Esophagus mucosa (tissue), 1 donor: ENCODE measurements around the gene CD52. TPM values are rescaled to one million over a fixed set of nuclear protein-coding genes. Genes with fewer than 3 reads are reported as not detected.
"Not testable (repeated sequence)": the region's sequence is repeated elsewhere in the genome, so short reads cannot be mapped to it uniquely, and the experiment has no call there.

ENCODE experiments used
- ATAC-seq: fragments of 200-7000 bp; cut with Tn5 transposase; one replicate; pipeline ENCODE4 v1.9.1; 2020
- total RNA-seq: library from RNA; stranded (reverse); gene quantifications from one replicate; pipeline ENCODE4 v1.2.4, GENCODE V29; 2023
- donor health status: DM: yes; HTN: yes; CAD: no.

Gene CD52
- total RNA-seq, 1 donor from 2014 or later: 7.5 TPM

DNA sequence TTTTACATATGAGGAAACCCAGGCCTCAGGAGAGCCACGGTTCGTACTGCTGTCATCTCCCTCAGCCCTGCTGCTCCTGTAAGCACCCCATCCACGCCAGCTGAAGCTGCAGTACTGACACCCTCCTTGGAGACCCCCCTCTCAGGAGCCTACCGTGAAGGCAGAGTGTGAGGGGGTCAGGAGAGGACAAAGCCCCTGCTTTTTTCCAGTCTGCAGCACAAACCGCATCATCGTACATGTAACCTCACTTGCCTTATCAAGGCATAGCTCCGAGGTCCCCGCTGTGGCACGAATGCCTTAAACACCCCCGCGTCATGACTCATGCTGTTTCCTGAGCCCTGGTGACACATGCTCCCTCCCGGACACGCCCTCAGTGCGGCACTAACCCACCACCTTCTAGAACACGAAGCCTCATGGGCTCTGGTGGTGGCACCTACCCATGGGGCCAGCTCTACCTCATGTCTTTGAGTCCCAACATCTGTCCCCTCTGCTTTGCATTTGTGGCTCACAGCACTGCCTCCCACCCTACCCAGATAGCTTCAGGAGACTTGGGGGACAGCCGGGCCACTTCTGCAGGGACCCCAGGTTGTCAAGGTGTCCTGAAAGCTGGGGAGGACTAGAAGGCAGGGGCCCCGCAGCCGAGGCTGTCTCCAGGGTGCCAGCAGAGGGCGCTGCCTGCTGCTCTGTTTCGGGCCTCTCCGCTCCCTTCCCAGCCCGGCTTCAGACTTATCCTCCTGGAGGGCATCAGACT, 33.0 kb upstream of the CD52 start:
- peak; percentile 55 for ATAC-seq

DNA sequence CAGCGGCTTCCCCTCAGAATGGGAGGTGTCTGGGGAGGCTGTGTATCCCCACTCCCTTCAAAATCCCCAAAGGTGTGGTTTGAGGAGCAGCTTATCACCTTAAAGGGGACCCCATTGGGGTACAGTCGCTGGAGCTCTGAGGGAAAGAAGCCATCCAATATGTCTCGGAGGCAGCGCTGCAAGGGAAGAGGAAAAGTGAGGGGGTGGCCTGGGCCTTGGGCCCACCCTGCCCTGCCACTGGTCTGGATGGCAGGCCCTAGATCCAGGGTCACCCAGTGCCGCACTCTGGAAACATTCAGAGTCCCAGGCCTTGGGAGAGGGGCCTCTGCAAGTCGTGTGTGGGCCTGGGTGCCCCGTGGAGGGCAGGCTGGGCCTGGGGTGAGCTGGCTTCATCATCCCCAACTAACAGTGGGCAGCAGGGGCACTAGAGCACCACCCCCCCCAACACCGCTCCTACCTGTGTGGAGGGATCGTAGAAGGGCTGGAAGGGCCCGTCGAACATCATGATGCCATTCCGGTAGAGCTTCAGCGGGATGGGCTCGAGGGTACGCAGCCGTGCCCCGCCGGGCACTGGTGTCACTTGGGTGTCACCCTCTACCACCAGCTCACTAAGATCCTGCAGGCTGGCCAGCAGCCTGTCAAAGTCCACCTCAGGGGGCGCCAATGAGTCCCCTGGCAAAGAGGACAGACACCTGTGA, 32.2 kb upstream of the CD52 start:
- no peak for ATAC-seq

DNA sequence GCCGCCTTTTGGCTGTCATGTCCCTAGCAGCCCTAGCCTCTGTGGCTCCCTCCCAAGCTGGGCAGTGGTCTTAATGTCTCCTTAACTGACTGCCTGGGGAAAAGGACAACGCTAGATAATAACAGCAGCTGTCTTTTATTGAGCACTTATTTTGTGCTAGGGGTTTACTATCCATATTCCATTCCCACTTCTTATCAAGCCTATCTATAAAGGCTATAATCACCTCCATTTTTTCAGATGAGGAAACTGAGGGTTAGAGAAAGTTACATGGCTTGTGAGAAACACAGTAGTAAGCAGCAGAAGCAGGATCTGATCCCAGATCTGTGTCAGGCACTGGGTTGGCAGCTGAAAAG, 31.7 kb upstream of the CD52 start:
- ATAC-seq: no peak

DNA sequence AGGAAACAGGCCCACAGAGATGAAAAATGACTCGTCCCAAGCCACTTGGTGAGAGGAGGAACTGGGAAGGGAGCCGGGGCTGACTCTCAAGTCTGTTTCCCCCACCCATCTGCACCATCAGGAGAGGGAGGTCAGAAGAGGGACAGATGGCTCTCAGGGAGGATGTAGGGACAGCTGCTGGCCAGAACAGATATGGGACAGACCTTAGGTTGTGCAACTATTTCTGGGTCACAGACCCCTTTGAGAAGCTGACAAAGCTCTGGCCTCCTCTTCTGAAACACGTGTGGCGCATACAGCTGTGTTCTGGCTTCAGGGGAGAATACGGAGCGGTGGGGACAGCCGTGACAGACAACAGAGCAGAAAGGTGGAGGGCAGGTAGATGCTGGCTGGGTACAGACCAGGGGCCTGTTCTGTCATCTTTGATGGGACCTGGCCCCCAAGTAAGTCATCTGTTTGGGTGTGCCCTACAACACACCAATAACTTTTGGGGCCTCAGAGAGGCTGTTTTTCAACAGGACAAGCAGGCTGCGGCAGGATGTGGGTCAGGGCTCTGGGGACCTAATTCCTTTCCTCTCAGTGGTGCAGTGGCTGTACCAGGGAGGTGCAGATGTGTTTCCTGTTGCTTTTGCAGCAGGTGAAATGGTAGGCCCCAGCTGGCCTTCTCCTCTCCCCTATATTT, 30.6 kb upstream of the CD52 start:
- ATAC-seq: no peak

DNA sequence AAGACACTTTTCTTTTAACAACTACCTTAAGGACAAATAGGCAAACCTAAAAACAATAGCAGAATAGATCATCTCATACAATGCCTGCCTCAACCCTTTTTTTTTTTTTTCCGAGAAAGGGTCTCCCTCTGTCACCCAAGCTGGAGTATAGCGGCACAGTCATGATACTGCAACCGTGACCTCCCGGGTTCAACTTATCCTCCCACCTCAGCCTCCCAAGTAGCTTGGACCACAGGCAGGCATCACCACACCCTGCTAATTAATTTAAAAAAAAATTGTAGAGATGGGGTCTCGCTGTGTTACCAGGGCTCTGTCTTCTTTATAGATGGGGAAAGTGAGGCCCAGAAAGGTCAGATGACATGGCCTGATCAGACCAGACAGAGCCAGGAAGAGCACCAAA, 29.9 kb upstream of the CD52 start:
- no peak for ATAC-seq

DNA sequence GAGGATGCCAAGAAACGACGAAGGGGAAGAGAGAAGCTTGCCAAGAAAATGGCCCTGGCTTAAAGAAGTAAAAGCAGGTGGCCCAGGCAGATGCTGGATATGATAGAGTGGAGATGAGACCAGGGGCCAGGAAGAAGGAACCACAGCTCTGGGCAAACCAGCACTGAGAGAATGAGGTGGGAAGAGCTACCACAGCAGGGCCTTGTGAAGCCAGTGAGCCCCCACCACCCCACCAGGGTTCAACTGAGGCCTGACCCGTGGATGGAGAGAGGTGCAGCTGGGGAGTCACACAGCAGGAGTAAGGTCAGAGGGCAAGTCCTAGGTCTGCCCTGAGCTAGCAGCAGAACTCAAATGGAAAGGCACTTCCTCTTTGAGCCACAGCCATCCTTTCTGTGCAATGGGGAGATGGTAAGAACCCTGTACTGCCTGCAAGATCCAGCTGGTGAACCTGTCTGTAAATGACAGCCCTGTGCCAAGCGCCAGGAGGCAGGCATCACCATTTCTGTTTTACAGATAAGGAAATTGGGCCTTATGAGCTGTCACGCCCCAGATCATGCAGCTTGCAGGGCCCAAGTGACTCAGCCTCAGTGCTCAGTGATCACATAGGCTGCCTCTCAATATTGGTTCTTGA, 29.3 kb upstream of the CD52 start:
- peak; percentile 11 for ATAC-seq

DNA sequence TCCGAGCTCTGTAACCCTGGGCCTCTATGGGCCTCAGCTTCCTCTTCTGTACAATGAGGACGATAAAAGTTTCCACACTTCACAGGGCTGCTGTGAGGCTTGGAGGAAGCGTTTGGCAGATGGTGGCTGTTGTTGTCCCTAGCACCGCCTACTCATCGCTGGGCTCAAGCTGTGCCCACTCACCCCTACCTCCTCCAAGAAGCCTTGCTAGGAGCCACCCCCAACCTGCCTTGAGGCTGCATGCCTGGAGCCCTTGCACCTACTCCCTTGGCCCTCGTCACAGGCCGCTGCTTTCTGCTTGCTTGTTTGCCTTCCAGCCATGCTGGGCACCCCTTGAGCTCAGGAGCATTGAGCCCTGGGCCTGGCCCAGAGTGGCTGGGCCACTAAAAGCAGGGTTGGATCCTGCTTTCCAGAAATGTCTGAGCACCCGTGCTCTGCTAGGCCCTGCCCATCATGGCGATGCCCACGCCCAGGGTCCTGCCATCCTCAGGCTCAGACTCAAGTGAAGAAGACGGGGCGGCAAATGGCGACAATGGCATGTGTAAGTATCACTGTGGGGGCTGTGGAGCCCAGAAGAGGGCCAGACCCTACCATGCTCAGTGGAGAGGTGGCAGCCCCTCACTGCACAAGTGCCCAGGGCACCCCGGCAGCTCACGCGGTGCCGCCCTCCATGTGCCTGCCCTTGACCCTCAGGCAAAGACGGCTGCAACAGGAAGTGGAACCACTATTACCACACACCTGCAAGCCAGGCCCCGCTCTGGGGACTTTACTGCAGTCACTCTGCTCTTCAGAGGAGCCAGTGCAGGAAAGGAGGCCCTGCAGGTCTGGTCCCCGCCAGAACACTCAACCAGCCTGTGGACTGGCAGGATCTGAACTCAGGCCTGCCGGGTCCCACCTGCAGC, 28.3 kb upstream of the CD52 start:
- ATAC-seq: peak; percentile 14

DNA sequence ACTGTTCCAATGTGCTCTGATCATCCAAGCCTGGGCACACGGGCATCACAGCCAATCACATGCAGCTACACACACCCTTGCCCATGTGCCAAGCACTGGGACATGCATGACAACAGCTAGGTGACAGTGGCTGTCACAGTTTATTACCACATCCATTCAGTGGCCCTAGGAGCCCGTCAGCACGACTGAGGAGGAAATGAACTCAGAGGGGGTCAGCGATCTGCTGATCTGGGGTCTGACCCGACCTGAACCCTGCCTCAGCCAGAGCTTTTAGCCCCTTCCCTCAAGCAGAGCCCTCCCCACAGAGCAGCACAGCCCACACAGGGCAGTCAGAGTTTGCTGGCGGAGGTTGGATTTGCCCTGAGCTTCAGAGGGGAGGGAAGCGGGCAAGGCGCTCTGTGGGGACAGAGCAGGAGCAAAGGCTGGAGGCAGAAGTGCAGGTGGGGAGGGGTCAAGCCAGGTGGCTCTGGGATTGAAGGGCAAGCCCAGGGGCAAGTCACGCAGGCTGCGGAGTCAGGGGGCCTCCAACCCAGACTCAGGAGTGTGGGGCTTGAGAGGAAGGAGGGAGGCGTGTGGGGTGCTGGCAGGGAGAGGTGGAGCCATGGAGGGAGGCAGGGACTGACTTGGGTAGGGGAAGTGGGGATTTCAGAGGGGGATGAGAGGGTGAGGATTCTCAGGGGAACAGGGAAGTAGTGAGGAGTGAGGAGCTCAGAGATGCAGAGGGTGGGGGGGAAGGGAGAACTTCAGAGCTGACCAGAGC, 27.5 kb upstream of the CD52 start:
- peak; percentile 6 for ATAC-seq

DNA sequence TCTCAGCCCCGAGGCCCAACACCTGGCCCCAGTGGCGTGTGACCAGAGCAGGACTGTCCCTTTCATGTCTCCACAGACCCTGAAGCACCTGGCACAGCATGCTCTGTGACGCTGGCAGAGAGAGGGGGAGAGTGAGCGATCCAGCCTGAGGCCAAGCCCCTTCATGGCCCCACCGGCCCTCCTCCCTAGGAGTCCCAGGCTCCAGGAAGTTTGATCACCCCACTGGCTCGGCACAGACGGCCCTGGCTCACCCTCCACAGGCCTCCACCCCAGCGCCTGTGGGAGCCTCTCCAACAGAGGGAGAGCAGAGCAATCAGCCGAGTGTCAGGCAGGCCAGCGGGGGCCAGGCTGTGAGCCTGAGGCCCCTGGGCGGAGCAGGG, 26.9 kb upstream of the CD52 start:
- no peak for ATAC-seq

DNA sequence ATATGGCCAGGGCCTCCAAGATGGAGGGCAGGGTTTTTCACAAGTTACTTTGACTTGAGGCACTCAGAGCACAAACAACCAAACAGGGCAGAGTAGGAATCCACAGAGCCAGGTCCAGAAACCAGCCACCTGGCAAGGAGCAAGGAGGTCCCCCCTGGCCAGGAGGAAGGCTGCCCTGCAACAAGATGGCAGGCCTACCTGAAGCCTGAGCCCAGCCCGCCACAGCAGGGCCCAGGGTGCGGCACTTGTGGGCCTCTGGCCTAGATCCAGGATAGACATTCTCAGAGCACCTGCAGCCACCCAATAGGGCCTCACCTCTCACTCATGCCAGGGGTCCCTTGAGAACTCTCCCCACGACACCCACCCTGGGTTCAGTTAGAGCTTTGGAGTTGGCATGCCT, 26.3 kb upstream of the CD52 start:
- no peak for ATAC-seq

DNA sequence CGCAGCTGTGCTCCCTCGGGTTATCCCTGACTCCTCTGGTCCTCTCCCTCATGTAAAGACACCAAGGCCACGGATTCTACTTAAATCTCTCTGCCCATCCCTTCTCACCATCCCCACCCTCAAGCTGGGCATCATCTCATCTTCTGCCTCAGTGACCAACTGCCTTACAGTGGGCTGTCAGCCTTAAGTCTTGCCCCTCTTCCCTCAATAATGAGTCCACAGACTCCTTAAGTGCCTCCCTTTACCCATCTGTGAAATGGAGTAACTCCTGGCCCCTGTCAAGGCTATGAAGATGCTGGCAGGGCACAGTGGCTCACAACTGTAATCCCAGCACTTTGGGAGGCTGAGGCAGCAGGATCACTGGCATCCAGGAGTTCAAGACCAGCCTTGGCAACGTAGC, 25.8 kb upstream of the CD52 start:
- no peak for ATAC-seq

DNA sequence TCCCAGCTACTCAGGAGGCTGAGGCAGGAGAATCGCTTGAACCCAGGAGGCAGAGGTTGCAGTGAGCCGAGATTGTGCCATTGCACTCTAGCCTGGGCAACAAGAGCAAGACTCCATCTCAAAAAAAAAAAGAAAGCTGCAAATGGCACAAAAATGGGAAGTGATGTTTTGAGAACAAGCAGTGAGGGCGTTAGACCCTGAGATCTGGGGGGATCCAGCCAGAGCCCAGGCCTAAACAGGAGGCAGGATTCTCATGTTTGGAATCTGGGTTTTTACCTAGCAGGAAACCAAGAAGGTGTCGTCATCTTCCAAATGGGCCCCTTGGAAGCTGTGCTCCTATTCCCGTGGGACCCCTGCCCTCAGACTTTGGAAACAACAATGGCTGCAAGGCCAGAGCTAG, 25.0 kb upstream of the CD52 start:
- not testable (repeated sequence) for ATAC-seq

DNA sequence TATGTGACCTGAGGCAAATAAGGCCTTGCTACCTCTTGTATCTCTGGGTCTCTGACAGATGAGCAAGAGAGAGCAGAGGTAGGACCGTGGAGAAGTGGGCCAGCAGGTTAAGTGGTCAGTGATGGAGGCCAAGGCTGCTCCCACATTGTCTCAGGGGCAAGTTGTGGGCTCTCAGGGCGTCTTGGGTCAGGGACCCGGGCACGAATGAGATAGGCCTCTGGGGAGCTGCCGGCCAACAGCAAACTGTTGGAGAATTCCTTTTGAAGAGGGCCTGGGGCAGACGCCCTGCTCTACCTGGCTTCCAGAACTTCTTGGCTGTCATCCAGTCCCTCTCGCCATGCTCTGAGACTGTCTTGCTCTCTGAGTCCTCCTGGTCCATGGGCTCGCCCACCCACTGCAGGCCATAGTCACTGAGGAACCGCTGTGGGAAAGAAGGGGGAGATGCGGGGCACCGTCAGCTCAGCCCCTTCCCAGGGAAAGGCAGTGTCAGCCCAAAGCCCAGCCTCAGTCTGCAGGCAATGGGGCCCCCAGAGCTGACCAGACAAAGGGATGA, 23.8 kb upstream of the CD52 start:
- ATAC-seq: no peak

DNA sequence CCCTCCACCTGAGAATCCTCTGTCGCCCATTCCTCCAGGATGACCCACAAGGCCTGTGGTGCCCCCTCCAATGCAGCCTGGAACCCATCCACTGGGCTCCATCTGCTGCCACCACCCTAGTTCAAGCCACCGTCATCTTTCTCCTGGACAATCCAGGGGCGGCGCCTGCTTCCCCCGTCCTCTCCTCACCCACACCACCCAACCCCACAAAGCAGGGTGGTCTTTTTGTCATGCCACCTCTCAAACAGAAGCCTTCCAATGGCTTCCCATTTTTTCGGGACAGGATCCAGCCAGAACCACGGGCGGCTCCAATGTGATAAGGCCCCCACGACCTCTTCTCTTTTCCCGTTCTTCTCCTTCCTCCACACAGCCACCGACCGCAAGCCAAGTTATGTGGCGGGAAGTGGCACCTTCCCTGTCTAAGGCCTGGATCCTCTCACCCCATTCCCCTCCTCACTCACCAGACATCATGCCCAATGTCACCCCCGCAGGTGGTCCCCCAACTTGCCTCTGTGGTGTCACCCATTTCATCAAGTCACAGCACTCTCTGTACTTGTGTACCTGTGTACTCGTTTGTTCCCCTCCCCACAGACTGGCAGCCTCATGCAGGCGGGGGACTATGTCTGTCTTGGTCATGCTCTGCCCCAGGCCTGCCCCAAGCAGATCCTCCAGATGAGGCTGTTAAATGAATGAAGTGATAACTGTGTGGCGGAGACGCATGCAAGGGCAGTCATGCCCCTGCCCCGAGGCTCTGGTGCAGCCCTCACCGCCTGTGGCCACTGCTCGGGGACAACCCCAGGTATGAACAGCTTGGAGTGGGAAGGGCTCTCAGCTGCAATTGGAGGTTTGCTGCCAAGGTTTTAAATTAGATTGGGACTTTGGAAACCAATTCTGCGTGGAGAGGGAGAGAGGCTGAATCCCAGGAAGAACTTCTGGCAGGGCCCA, 22.3 kb upstream of the CD52 start:
- no peak for ATAC-seq

DNA sequence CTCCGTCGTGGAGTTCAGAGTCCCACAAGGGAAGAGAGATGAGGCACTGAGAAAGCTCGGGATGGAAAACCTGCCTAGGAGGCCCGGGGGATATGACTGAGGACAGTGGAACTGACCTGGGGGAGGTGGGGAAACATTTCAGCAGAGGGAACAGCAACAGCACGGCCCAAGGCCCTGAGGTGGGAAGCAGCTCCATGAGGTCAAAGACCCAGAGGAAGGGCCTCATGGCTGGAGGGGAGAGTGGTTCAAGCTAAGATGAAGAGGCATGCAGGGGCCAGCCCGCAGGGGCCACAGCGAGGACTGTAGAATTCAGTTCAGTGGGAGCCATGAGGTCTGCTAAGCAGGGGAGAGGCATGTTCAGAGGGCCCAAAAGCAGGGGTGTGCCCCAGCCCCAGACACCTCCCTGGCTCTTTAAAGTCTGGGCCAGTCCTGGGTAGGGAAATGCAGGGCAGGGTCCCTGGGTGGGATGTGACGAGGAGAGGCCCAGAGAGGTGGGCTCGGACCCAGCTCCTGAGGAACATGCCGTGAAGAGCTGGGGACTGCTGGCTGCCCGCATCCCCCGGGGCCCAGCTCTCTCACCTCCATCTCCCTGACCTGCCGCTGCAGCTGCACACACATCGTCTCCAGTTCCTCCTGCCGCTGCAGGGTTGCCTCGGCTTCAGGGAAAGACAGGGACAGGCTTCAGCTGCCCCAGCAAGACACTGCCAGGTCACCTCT, 21.3 kb upstream of the CD52 start:
- no peak for ATAC-seq

DNA sequence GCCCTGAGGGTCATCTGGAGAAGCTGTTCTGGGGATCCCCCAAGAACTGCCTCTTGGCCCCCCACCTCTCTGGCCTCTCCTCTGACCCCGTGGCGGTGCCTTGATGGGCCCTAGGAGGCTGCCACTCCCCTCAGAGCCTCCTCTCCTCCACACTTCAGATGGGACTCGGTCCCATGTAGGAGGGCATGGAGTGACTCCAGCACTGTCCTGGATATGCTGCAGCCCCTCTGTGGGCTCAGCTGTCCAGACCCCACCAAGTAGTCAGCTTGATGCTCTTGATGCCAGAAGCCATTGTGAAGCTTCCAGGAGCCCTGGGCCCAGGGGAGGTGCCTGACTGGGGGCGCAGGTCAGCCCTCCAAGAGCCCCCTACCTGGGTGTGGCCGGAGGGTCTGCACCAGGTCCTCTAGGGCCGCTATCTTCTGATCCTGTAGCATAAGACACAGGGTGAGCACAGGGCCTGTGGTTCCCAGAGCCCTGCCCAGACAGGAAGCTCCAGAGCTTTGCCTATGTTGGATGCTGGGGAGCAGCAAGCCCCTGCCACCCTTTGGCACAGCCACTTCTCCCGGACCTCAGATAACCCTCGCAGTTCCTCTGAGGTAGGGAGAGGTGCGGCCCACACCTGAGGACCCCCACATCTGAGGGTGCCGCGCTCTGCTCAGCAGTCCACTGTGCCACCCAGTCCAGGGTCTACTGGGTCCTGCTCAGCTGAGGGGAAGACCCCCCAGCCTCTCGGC, 20.5 kb upstream of the CD52 start:
- no peak for ATAC-seq

DNA sequence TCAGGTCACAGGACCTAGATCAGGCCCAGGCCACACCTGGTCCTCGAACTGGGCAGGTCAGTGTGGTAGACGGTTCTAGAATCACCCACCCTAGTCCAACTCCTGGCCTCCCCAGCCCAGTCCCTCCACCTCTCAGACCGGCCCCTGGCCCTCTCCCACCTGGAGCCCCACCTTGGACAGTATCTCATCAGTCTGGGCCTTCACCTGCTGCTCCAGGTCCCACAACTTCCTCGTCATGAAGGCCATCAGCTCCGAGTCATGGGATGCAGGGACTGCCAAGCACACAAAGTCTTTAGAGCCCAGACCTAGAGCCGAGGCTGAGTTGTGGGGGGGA, 20.0 kb upstream of the CD52 start:
- ATAC-seq: peak; percentile 11

DNA sequence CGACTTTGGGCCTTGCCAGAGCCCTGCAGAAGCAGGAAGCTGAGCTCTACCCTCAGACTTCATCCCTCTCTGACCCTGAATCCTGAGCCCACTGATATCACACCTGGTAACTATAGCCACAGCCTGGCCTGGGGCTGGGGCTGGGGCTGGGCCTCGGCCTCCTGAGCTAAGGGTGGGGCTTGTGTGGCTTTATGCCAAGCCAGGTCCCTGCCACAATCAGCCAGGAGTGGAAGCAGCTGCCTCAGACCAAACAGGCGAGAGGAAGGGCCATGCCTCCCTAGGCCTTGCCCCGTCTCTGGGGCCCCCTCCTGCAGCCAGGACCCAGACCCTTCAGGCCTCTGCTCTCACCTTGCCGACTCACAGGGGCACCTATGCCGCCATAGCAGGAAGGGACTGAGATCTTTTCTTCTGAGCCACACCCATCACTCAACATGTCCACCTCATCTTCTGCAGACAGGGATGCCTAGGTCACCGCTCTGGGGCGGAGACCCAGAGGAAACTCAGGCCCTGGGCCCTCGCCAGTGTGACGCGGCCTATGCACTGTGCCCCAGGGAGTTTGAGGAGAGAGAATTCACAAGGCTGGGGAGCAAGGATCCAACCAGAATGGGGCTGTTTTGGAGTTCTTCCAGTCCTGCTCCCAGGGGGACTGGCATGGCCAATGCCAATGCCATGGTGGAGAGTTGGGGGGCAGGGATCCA, 17.0 kb upstream of the CD52 start:
- peak; percentile 19 for ATAC-seq
